MM.1S (cell line): ENCODE measurements around the gene SMG6.

Source experiments
- EZH2 ChIP-seq: fragments of 300-600 bp; sonication (generic); optimal IDR thresholded peaks from 2 replicates; pipeline ENCODE3; 2017; ENCODE audit warnings: low read depth, mild to moderate bottlenecking, antibody characterized with exemption, low read length, mixed read lengths
- EZH2phosphoT487 ChIP-seq: fragments of 300-600 bp; sonication (generic); IDR thresholded peaks from 2 replicates; pipeline ENCODE4 v1.6.1; 2018; ENCODE audit warnings: antibody characterized with exemption, low read length
- TF ChIP-seq, protein P1 (sequence below): fragments of 300-600 bp; sonication (generic); IDR thresholded peaks from 2 replicates; pipeline ENCODE4 v1.5.1; 2016; ENCODE audit warnings: antibody characterized with exemption, low read length, mixed read lengths

DNA sequence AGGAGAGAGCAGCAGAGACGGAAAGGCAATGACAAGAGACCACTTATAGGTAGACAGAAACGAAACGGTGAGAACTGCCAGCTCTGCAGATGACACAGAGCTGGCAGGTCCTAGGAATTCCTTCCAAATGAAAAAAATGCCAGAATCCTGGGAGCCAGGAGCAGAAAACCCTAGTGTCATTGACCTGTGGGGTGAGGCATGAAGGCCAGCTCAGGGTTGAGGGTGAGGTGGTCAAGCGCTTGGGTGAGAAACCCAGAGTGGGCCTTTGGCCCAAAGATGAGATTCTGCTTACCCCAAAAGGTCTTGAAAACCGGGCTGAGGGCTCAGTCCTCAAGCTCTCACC lies 239.5 kb downstream of the SMG6 start:
- TF ChIP-seq, protein P1, sequence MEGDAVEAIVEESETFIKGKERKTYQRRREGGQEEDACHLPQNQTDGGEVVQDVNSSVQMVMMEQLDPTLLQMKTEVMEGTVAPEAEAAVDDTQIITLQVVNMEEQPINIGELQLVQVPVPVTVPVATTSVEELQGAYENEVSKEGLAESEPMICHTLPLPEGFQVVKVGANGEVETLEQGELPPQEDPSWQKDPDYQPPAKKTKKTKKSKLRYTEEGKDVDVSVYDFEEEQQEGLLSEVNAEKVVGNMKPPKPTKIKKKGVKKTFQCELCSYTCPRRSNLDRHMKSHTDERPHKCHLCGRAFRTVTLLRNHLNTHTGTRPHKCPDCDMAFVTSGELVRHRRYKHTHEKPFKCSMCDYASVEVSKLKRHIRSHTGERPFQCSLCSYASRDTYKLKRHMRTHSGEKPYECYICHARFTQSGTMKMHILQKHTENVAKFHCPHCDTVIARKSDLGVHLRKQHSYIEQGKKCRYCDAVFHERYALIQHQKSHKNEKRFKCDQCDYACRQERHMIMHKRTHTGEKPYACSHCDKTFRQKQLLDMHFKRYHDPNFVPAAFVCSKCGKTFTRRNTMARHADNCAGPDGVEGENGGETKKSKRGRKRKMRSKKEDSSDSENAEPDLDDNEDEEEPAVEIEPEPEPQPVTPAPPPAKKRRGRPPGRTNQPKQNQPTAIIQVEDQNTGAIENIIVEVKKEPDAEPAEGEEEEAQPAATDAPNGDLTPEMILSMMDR: no peak
- TF ChIP-seq EZH2 (no peak), EZH2phosphoT487 (no peak)
